ENCODE results near the gene ARID1B. TPM values are rescaled to one million over a fixed set of nuclear protein-coding genes. Genes with fewer than 3 reads are reported as not detected.

Gene ARID1B
- total and polyA plus RNA-seq, 9 of the 15 experiments (the other 6 are each of a cell fraction or from before 2014, with no cell fraction given): 12.5 to 50.5 (median 25.8) TPM

DNA sequence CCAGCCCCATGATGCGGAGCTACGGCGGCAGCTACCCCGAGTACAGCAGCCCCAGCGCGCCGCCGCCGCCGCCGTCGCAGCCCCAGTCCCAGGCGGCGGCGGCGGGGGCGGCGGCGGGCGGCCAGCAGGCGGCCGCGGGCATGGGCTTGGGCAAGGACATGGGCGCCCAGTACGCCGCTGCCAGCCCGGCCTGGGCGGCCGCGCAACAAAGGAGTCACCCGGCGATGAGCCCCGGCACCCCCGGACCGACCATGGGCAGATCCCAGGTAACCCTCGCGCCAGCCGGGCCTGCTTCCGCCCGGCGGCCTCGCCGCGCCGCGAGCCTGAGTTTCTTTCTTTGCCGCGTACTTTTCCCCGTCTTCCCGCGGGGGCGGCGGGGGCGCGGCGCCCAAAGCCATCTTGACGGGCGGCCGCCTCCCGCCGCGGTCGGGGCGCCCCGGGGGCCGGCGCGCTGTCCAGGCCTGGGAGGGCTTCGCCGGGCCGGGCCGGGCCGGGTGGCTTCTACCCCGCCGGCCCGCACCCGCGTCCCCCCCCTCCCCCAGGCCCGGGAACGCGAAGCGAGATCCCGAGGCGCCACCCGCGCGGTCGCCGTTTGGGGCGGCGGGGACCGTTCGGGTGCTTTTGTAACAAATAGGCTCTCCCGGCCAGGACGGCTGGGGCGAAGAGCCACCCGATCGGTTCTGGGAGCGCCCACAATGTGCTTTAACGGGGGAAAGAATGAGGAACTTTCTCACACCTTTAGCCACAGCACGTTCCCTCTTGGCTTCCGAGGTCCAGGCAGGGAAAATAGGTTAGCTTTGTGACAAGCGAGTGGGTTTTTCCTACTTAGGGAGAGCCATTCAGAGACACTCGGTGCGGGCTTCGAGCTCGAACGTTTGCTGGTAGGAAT is 2.3 kb downstream of the ARID1B start (continued):
- TF ChIP-seq, protein P1, sequence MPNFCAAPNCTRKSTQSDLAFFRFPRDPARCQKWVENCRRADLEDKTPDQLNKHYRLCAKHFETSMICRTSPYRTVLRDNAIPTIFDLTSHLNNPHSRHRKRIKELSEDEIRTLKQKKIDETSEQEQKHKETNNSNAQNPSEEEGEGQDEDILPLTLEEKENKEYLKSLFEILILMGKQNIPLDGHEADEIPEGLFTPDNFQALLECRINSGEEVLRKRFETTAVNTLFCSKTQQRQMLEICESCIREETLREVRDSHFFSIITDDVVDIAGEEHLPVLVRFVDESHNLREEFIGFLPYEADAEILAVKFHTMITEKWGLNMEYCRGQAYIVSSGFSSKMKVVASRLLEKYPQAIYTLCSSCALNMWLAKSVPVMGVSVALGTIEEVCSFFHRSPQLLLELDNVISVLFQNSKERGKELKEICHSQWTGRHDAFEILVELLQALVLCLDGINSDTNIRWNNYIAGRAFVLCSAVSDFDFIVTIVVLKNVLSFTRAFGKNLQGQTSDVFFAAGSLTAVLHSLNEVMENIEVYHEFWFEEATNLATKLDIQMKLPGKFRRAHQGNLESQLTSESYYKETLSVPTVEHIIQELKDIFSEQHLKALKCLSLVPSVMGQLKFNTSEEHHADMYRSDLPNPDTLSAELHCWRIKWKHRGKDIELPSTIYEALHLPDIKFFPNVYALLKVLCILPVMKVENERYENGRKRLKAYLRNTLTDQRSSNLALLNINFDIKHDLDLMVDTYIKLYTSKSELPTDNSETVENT (CRISPR knock-in tag; IDR thresholded peaks at IDR 0.05): peak; percentile 59; the same call in 1 of the 2 replicates
- TF ChIP-seq HNRNPLL (IDR thresholded peaks at IDR 0.05; ENCODE audit: low read depth, low read length, poor library complexity, severe bottlenecking): peak; percentile 31
- no peak for TF ChIP-seq HMG20B (CRISPR knock-in tag; IDR thresholded peaks at IDR 0.05)
- peak; percentile 81 for TF ChIP-seq CXXC5 (CRISPR knock-in tag; IDR thresholded peaks at IDR 0.05)
- peak; percentile 11 for TF ChIP-seq CTCFL (IDR thresholded peaks at IDR 0.05; ENCODE audit: borderline replicate concordance, insufficient read depth, low read depth, low read length, poor library complexity, severe bottlenecking)
- TF ChIP-seq, protein P2, sequence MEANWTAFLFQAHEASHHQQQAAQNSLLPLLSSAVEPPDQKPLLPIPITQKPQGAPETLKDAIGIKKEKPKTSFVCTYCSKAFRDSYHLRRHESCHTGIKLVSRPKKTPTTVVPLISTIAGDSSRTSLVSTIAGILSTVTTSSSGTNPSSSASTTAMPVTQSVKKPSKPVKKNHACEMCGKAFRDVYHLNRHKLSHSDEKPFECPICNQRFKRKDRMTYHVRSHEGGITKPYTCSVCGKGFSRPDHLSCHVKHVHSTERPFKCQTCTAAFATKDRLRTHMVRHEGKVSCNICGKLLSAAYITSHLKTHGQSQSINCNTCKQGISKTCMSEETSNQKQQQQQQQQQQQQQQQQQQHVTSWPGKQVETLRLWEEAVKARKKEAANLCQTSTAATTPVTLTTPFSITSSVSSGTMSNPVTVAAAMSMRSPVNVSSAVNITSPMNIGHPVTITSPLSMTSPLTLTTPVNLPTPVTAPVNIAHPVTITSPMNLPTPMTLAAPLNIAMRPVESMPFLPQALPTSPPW (CRISPR knock-in tag; IDR thresholded peaks at IDR 0.05): peak; percentile 92
- TF ChIP-seq GTF3C2 (IDR thresholded peaks at IDR 0.05; ENCODE audit: borderline replicate concordance, extremely low read depth, insufficient read length): no peak
- TF ChIP-seq L3MBTL2 (IDR thresholded peaks at IDR 0.05): peak; percentile 81
- no peak for TF ChIP-seq ZNF175 (CRISPR knock-in tag; IDR thresholded peaks at IDR 0.05; ENCODE audit: low read depth)
- TF ChIP-seq RNF2 (IDR thresholded peaks at IDR 0.05): peak; percentile 16; the same call in 1 of the 2 replicates
- peak; percentile 34; the same call in 1 of the 2 replicates for TF ChIP-seq ZBTB7A (IDR thresholded peaks at IDR 0.05; ENCODE audit: borderline replicate concordance, control insufficient read depth, low read depth, low read length)
- TF ChIP-seq TBL1XR1 (IDR thresholded peaks at IDR 0.05; ENCODE audit: low read length in 2 of 2): no peak
- TF ChIP-seq MAFG (tag; conservative IDR thresholded peaks at IDR 0.05): no peak
